ENCODE measurements around the gene CRIP1. TPM values are rescaled to one million over a fixed set of nuclear protein-coding genes. Genes with fewer than 3 reads are reported as not detected.

Gene CRIP1
- total RNA-seq, 1 experiment from 2014 or later = 6.9 TPM

DNA sequence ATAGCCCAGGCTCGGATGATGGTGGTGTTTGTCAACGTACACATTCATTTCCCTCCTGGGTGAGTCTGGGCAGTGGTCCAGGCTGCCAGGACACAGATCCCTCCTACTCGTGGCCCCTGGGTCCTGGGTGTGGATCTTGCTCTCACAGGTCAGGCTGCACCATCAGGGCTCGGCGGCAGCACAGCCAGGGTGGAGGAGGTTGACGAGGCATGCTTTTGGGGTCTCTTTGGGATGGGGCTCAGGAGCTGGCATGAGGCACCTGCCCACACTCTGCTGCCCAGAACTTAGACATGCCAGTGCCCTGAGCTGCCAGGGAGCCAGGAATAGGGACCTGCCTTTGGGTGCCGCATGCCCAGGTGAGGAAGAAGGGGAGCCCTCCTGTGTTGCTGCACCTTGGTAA, 49.4 kb downstream of the CRIP1 start:
- Histone ChIP-seq H4K8ac (replicated peaks; ENCODE audit: insufficient read length, low read depth, low read length) (no peak overlapping the region), H3K27me3 (ENCODE audit: insufficient read depth, low read length) (no peaks in the 10 kb centered on the region), H3K23ac (ENCODE audit: insufficient read length, low read depth, low read length) (no peak overlapping the region), H4K20me1 (ENCODE audit: control insufficient read depth, insufficient read depth, insufficient read length) (no peaks in the 10 kb centered on the region), H3K9ac (ENCODE audit: extremely low read depth, insufficient read length, low read length) (no peak overlapping the region), H4K5ac (ENCODE audit: insufficient read length, low read depth, low read length) (no peak overlapping the region), H2AFZ (ENCODE audit: low read length) (no peak overlapping the region), H2BK15ac (ENCODE audit: low read depth, low read length) (no peak overlapping the region), H3K79me2 (ENCODE audit: insufficient read depth, low read length) (no peaks in the 10 kb centered on the region), H3T11ph (ENCODE audit: low read length) (no peak overlapping the region), H3K18ac (ENCODE audit: insufficient read length, low read depth, low read length) (no peak overlapping the region), H3K14ac (ENCODE audit: insufficient read depth, low read length) (no peak overlapping the region), H3K79me1 (ENCODE audit: insufficient read depth, low read depth, low read length, poor library complexity, severe bottlenecking) (no peaks in the 10 kb centered on the region), H3K4me1 (ENCODE audit: insufficient read depth, low read length) (no peaks in the 10 kb centered on the region), H3K9me3 (ENCODE audit: control insufficient read depth, low read depth, low read length) (peaks cover 9% of the 10 kb centered on the region), H2BK5ac (ENCODE audit: insufficient read length, low read length) (no peak overlapping the region), H3K56ac (ENCODE audit: insufficient read length, low read depth, low read length) (no peak overlapping the region), H3K23me2 (ENCODE audit: insufficient read length, low read depth, low read length, poor library complexity, severe bottlenecking) (no peaks in the 10 kb centered on the region), H2AK5ac (ENCODE audit: insufficient read length, low read length) (no peak overlapping the region), H2BK20ac (ENCODE audit: low read depth, low read length, poor library complexity, severe bottlenecking) (no peak overlapping the region), H2BK120ac (ENCODE audit: low read depth, low read length, poor library complexity, severe bottlenecking) (no peak overlapping the region), H4K91ac (ENCODE audit: insufficient read length, low read depth, low read length) (no peak overlapping the region), H2BK12ac (ENCODE audit: insufficient read length, low read depth, low read length) (no peak overlapping the region), H3K4me2 (ENCODE audit: insufficient read depth, insufficient read length, low read length) (no peak overlapping the region), H3K27ac (ENCODE audit: insufficient read length, low read depth, low read length) (no peak overlapping the region), H3K4ac (ENCODE audit: low read depth, low read length) (no peak overlapping the region)
- WGBS (ENCODE audit: extremely low coverage, insufficient read length, low lambda C conversion rate) = no CpG with 5 or more reads among the region's 7 CpGs
- no peak overlapping the region for H3K4me3 Mint-ChIP-seq
- no peak overlapping the region for H3K27ac Mint-ChIP-seq
- H3K4me1 Mint-ChIP-seq = no peaks in the 10 kb centered on the region
- H3K36me3 Mint-ChIP-seq (ENCODE audit: insufficient read depth in 1 of 3, low read depth in 3 of 3) = no peaks in the 10 kb centered on the region; a peak in 2 of 7 replicates
- H3K27me3 Mint-ChIP-seq (ENCODE audit: low read depth) = peaks cover 22% of the 10 kb centered on the region
- DNase-seq = no peak
- peaks cover 16 to 81% of the 10 kb centered on the region in 2 experiments for H3K9me3 Mint-ChIP-seq
- TF ChIP-seq, protein P1, sequence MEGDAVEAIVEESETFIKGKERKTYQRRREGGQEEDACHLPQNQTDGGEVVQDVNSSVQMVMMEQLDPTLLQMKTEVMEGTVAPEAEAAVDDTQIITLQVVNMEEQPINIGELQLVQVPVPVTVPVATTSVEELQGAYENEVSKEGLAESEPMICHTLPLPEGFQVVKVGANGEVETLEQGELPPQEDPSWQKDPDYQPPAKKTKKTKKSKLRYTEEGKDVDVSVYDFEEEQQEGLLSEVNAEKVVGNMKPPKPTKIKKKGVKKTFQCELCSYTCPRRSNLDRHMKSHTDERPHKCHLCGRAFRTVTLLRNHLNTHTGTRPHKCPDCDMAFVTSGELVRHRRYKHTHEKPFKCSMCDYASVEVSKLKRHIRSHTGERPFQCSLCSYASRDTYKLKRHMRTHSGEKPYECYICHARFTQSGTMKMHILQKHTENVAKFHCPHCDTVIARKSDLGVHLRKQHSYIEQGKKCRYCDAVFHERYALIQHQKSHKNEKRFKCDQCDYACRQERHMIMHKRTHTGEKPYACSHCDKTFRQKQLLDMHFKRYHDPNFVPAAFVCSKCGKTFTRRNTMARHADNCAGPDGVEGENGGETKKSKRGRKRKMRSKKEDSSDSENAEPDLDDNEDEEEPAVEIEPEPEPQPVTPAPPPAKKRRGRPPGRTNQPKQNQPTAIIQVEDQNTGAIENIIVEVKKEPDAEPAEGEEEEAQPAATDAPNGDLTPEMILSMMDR (conservative IDR thresholded peaks at IDR 0.05) = no peak
